ENCODE data around the gene CDK5RAP2.

- TF ChIP-seq CTCF (IDR thresholded peaks at IDR 0.05 in 8 of 11, conservative IDR thresholded peaks at IDR 0.05 in 3 of 11) (no peak), POLR2A (IDR thresholded peaks at IDR 0.05) (no peak)
Observed at GRCh38 chr9:120568816-120569215, 11.2 kb downstream of the CDK5RAP2 start.

All from spleen (tissue), 7 donors.